Common myeloid progenitor, CD34-positive (primary cell): Measurements from ENCODE around the gene WDR81.

ENCODE experiments used
- CTCF ChIA-PET: fragments of 350-600 bp; sonication (Branson Sonifier 250); formaldehyde crosslinking; loops from one replicate; lab custom pipeline; 2021; ENCODE audit warnings: antibody characterized with exemption; lab: Charles Lee
- POLR2A ChIA-PET: fragments of 350-600 bp; sonication (Branson Sonifier 250); formaldehyde crosslinking; loops from one replicate; lab custom pipeline; 2021; ENCODE audit warnings: antibody characterized with exemption; lab: Charles Lee
- DNase-seq, 3 donors: peaks; one replicate each; pipeline versions ENCODE4 v3.0.0 to v3.0.0-alpha.2; 2013
- H3K27ac ChIP-seq, 2 experiments: 1 replicate in 1 of 2; 2 replicates in 1 of 2; pipeline ENCODE4 v1.7.0; 2013; ENCODE audit warnings: inconsistent platforms in 2 of 2, low read length in 2 of 2, mild to moderate bottlenecking in 2 of 2, low read depth in 1 of 2, moderate library complexity in 1 of 2; ENCODE audit not compliant: severe bottlenecking in 2 of 2, insufficient read depth in 1 of 2, poor library complexity in 1 of 2
- H3K27me3 ChIP-seq, 5 experiments: replicated peaks in 2 of 5; 1 replicate in 3 of 5; 2 replicates in 2 of 5; pipeline versions ENCODE4 v1.6.1 to v1.7.0; 2013; ENCODE audit warnings: low read length in 4 of 5, mild to moderate bottlenecking in 2 of 5, moderate library complexity in 2 of 5, inconsistent platforms in 1 of 5; ENCODE audit not compliant: insufficient read depth in 5 of 5, control insufficient read depth in 4 of 5
- H3K36me3 ChIP-seq, 4 experiments: 1 replicate in 2 of 4; 2 replicates in 2 of 4; pipeline versions ENCODE4 v1.6.1 to v1.7.0; 2013; ENCODE audit warnings: low read length in 3 of 4, control low read depth in 1 of 4, mild to moderate bottlenecking in 1 of 4; ENCODE audit not compliant: control insufficient read depth in 4 of 4, insufficient read depth in 4 of 4
- H3K4me1 ChIP-seq, 4 experiments: 1 replicate in 3 of 4; 2 replicates in 1 of 4; pipeline versions ENCODE4 v1.6.1 to v1.7.1; 2013; ENCODE audit warnings: low read length in 3 of 4, mild to moderate bottlenecking in 3 of 4, control low read depth in 1 of 4, inconsistent platforms in 1 of 4, moderate library complexity in 1 of 4; ENCODE audit not compliant: control insufficient read depth in 4 of 4, insufficient read depth in 4 of 4; ENCODE audit errors: control extremely low read depth in 1 of 4
- H3K4me3 ChIP-seq, 7 experiments: 1 replicate in 4 of 7; 2 replicates in 3 of 7; pipeline versions ENCODE4 v1.5.1 to v1.7.0; 2013; ENCODE audit warnings: mild to moderate bottlenecking in 7 of 7, low read length in 6 of 7, moderate library complexity in 6 of 7, inconsistent platforms in 2 of 7, low read depth in 2 of 7, control low read depth in 1 of 7; ENCODE audit not compliant: insufficient read depth in 4 of 7, control insufficient read depth in 1 of 7; ENCODE audit errors: extremely low read depth in 1 of 7
- H3K9me3 ChIP-seq, 5 experiments: 1 replicate in 4 of 5; 2 replicates in 1 of 5; pipeline versions ENCODE4 v1.6.1 to v1.7.1; 2013; ENCODE audit warnings: low read length in 4 of 5, mild to moderate bottlenecking in 2 of 5, inconsistent platforms in 1 of 5, low read depth in 1 of 5, moderate library complexity in 1 of 5; ENCODE audit not compliant: control insufficient read depth in 4 of 5, insufficient read depth in 2 of 5; ENCODE audit errors: control extremely low read depth in 1 of 5
- WGBS: methylation state at CpG from one replicate; pipeline ENCODE4 v1.1.5; 2013; ENCODE audit not compliant: insufficient coverage; 5-methylcytosine and 5-hydroxymethylcytosine counted together

WDR81 gene

GRCh38 chr17:1724869-1725641, 551 bp downstream of the WDR81 start:
- 11% methylated on average over 43 of the region's 51 CpGs for WGBS
- H3K27ac ChIP-seq = no peak overlapping the region
- H3K36me3 ChIP-seq = peaks cover 0 to 31% (median 19%) of the 10 kb centered on the region in 4 experiments
- H3K27me3 ChIP-seq = no peaks in the 10 kb centered on the region
- no peaks in the 10 kb centered on the region for H3K9me3 ChIP-seq
- CTCF ChIA-PET = interaction anchor here (1.5 to 2.6 kb wide), 4 partner anchors 11 to 70 kb away, joined by 3 to 8 read pairs (median 4); no protein-coding TSS in a partner anchor
- peak overlapping the region; percentile 47 to 79 (median 71) for H3K4me3 ChIP-seq
- peak in 1 of 3 donors; percentile 25 for DNase-seq
- H3K4me1 ChIP-seq = peaks cover 0 to 47% (median 43%) of the 10 kb centered on the region in 4 experiments
- POLR2A ChIA-PET = interaction anchor here (0.6 kb wide), 1 partner anchor 58 kb away, joined by 5 read pairs; no protein-coding TSS in a partner anchor

- POLR2A ChIA-PET = interaction anchor here (0.6 kb wide), 1 partner anchor 34 kb away, joined by 3 read pairs; no protein-coding TSS in a partner anchor
- Histone ChIP-seq H3K36me3 (peaks cover 0 to 38% (median 25%) of the 10 kb centered on the region in 4 experiments), H3K4me3 (peak overlapping the region in 4 of 7 experiments; percentile 71 to 79 (median 76)), H3K9me3 (no peaks in the 10 kb centered on the region), H3K4me1 (peaks cover 0 to 44% (median 40%) of the 10 kb centered on the region in 4 experiments), H3K27ac (no peak overlapping the region), H3K27me3 (no peaks in the 10 kb centered on the region)
- WGBS = 96% methylated on average over 43 of the region's 54 CpGs
- DNase-seq = no peak
- CTCF ChIA-PET = interaction anchor here (0.9 to 2.6 kb wide), 8 partner anchors 9 to 69 kb away, joined by 3 to 10 read pairs (median 5); no protein-coding TSS in a partner anchor
Measured at GRCh38 chr17:1725642-1726511, 1.4 kb downstream of the WDR81 start.

- Histone ChIP-seq H3K9me3 (no peaks in the 10 kb centered on the region), H3K27ac (no peak overlapping the region), H3K36me3 (peaks cover 0 to 42% (median 28%) of the 10 kb centered on the region in 4 experiments), H3K4me1 (peaks cover 0 to 41% (median 34%) of the 10 kb centered on the region in 4 experiments), H3K4me3 (no peak overlapping the region), H3K27me3 (no peaks in the 10 kb centered on the region)
- ChIA-PET CTCF (interaction anchor here (0.9 to 2.6 kb wide), 8 partner anchors 10 to 68 kb away, joined by 3 to 10 read pairs (median 4); partner anchors contain the start of gene SERPINF2), POLR2A (no interaction called here)
- no peak for DNase-seq
- WGBS = 92% methylated on average over 16 of the region's 18 CpGs
Measured at GRCh38 chr17:1726626-1727257, 2.2 kb downstream of the WDR81 start.

- Histone ChIP-seq H3K4me1 (peaks cover 0 to 38% (median 30%) of the 10 kb centered on the region in 4 experiments), H3K27ac (no peak overlapping the region), H3K9me3 (no peaks in the 10 kb centered on the region), H3K27me3 (no peaks in the 10 kb centered on the region), H3K36me3 (peaks cover 0 to 42% (median 28%) of the 10 kb centered on the region in 4 experiments), H3K4me3 (no peak overlapping the region)
- POLR2A ChIA-PET = no interaction called here
- DNase-seq = no peak
- CTCF ChIA-PET = interaction anchor here (0.9 to 2.6 kb wide), 6 partner anchors 10 to 57 kb away, joined by 3 to 10 read pairs (median 7); partner anchors contain the start of gene SERPINF2
- 98% methylated on average over 21 of the region's 21 CpGs for WGBS
Measured at GRCh38 chr17:1727258-1727789, 2.8 kb downstream of the WDR81 start.

- 96% methylated on average over 23 of the region's 28 CpGs for WGBS
- Histone ChIP-seq H3K36me3 (peaks cover under 1 to 48% (median 33%) of the 10 kb centered on the region in 4 experiments), H3K9me3 (no peaks in the 10 kb centered on the region), H3K27me3 (no peaks in the 10 kb centered on the region), H3K4me3 (no peak overlapping the region), H3K27ac (no peak overlapping the region), H3K4me1 (peaks cover 0 to 30% (median 23%) of the 10 kb centered on the region in 4 experiments)
- DNase-seq = no peak
- CTCF ChIA-PET = interaction anchor here (1.3 to 2.6 kb wide), 4 partner anchors 9 to 56 kb away, joined by 3 to 10 read pairs (median 8); partner anchors contain the start of gene SERPINF2
- POLR2A ChIA-PET = no interaction called here
Measured at GRCh38 chr17:1727876-1728630, 3.5 kb downstream of the WDR81 start.

GRCh38 chr17:1729966-1730325, 5.4 kb downstream of the WDR81 start:
- WGBS = 85% methylated on average over 7 of the region's 15 CpGs
- POLR2A ChIA-PET = no interaction called here
- H3K27ac ChIP-seq = no peak overlapping the region

More at GRCh38 chr17:1729966-1730325, 5.4 kb downstream of the WDR81 start:
- Histone ChIP-seq H3K27me3 (no peaks in the 10 kb centered on the region), H3K36me3 (peaks cover 5 to 64% (median 44%) of the 10 kb centered on the region in 4 experiments), H3K9me3 (no peaks in the 10 kb centered on the region), H3K4me1 (peaks cover 0 to 15% (median 8%) of the 10 kb centered on the region in 4 experiments), H3K4me3 (no peak overlapping the region)
- CTCF ChIA-PET = interaction anchor here (0.7 to 1.3 kb wide), 3 partner anchors 43 to 81 kb away, joined by 3 to 6 read pairs (median 3); partner anchors contain the start of gene RILP
- DNase-seq = no peak
